GM10847 (cell line): ENCODE results near the gene DSE.

ENCODE experiments used
- POLR2A ChIP-seq: IDR thresholded peaks from 2 replicates; pipeline ENCODE4 v1.6.1; 2011; ENCODE audit not compliant: insufficient read length; ENCODE audit errors: extremely low read depth

The DSE gene

GRCh38 chr6:116400328-116400727 lies 29.6 kb downstream of the DSE start:
- no peak for TF ChIP-seq POLR2A

GRCh38 chr6:116402108-116402937 lies 31.6 kb downstream of the DSE start:
- TF ChIP-seq POLR2A = no peak

DNA sequence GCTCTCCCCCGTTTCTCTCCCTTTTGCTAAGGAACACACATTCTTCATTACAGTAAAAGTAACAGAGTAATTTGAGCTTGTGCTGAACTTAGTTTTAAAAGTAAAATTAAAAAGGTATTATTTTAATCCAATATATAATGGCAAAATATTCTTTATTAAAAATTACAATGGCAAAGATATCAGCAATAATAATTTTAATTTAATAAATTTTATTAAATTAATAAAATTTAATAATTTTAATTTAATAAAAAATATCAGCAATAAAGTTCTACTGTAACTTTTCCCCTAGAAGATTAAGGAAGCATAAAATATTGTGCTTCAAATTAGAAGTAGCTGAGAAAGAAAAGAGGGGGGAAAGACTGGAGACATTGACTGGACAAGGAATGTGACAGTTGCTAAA lies 32.5 kb downstream of the DSE start:
- TF ChIP-seq POLR2A = no peak

GRCh38 chr6:116404696-116405095 lies 33.9 kb downstream of the DSE start:
- no peak for TF ChIP-seq POLR2A

DNA sequence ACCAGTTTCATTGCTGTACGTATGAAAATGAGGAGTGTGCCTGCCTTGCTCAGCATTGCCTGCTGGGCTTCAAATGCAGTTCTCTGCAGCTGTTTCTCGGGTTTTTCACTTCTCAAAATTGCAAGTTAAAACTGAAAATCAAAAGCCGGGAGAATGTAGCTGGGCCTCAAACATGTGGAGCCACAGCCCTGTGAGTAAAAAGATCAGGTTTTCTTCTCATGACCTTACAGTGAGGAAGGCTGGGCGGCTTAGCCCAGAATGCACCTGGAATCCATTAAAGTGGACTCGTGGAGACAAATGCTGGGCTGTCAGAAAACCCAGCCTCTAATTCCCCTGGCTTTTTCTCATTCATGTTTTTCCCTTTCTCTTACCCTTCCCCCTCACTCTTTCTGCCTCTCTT lies 34.4 kb downstream of the DSE start:
- TF ChIP-seq POLR2A = no peak

DNA sequence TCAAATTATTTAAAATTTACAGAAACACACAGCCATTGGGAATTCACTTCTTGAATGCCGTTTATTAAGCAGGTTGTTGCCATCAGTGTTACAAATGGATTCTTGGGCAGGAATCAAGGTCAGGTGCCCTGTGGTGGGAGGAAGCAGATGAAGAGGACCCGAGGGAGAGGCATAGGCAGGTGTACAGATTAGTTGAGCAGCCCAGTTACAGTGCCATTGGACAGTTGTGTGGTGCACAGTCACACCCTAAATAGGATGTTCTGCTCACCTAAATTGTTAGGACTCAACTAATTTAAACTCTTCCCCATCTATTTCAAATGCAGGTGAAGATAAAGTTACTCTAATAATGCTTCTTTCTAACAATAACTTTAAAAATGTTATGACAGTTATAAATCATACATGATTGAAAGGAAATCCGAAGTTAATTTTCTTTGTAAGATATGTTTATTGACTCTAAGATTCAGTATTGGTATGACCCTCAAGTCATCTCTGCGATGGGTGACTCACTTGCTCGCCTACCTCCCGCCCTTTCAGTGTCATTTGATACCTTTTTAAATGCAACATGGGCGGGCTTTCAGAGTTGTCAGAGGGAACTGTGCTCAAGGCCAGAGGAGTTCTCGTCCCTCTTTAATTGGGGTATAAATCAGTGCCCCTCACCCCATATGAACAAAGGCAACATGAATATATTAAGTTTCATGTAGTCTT lies 35.1 kb downstream of the DSE start:
- TF ChIP-seq POLR2A = no peak

DNA sequence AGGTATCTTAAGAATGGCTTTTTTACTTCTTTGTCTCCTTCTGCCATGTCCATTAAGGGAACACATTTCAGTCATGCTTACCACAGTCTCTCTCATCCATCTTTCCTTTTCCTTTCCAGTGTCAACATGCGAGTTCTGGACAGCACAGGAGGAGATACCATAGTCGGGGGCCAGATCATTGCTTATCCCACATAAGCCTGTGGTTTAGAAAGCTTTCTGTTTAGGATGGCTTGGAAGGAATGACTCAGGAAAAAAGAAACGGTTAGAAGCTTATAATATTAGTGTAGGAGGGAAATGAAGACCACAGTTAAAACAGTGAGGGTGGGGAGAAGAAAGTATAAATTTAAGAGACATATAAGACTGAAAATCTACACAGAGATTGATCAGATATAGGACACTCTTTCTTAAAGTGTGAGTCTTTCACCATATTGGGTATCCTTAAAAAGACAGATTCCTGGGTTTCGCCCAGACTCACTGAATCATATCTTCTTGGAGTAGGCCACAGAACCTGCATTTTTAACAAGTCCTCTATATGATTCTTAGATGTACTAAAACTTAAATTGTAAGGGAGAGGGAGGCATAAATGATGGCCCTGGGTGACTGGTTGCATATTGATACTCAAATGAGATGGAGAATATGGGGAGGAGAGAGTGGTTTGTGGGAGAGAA lies 36.1 kb downstream of the DSE start:
- no peak for TF ChIP-seq POLR2A

GRCh38 chr6:116408491-116408890 lies 37.7 kb downstream of the DSE start:
- TF ChIP-seq POLR2A = no peak

GRCh38 chr6:116409756-116410155 lies 39.0 kb downstream of the DSE start:
- TF ChIP-seq POLR2A = no peak

- no peak for TF ChIP-seq POLR2A
Measured at GRCh38 chr6:116411284-116411623, 40.5 kb downstream of the DSE start.

DNA sequence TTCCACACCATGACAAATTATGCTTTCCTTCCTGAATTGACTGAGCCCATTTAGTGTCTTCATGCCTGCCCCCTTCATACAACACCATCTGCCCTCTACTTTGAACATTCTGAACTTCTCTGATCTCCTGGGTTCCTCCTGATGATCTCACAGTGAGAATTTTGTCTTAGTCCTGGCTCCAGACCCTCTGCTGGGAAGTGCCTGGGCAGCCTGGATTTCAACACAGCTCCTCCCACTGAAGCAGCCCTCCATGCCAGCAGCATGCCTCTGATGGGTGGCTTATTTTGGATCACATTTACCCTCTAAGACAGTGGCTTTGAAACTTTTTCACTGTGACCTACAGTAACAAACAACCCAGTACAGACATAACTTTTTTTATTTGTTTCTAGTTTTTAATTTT lies 41.5 kb downstream of the DSE start:
- no peak for TF ChIP-seq POLR2A

- TF ChIP-seq POLR2A = no peak
Measured at GRCh38 chr6:116413357-116413756, 42.6 kb downstream of the DSE start.

DNA sequence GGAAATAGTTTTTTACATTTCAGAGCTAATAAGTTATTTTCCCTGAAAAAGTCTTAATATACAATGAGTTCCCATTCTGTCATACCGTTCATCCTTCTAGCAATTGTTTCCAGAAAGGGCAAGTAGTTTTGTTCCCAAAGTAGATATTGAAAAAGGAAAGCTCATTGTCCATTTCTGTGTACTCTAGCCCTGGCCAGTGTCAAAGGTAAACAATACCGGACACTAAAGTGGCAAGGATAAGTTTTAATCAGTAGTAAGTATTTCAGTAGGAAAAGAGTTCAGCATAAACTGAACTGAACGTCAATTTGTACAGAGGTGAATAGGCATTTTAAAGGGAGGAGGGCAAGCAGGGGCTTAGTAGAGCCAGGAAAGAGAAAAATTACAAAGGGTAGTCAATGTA lies 46.9 kb downstream of the DSE start:
- no peak for TF ChIP-seq POLR2A

GRCh38 chr6:116419069-116419786 lies 48.5 kb downstream of the DSE start:
- no peak for TF ChIP-seq POLR2A

- no peak for TF ChIP-seq POLR2A
Measured at GRCh38 chr6:116420341-116420740, 49.6 kb downstream of the DSE start.
